T-helper 9 cell (primary cell): ENCODE measurements around the gene SCN8A.

Source experiments
- DNase-seq: peaks from one replicate; pipeline ENCODE4 v3.0.0-alpha.2; 2020

SCN8A gene

DNA sequence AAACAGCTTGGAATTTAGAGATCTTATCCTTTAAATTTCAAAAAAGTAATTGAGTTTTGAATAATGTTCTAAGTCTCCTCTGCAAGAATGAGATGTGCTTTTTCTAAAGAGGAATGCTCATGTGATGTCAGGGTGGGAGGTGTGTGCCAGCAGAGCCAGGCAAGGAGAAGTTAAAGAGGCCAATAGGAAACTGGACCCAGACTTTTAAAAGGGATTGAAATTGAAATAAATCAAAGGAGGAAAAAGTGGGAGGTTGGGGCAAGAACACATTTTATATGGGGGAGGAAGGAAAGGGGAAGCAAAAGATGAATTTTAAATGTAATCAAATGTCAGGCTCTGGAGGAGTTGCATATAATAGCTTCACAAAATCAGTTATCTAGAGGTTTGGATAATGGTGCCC lies 131.4 kb downstream of the SCN8A start:
- DNase-seq, result no peak

DNA sequence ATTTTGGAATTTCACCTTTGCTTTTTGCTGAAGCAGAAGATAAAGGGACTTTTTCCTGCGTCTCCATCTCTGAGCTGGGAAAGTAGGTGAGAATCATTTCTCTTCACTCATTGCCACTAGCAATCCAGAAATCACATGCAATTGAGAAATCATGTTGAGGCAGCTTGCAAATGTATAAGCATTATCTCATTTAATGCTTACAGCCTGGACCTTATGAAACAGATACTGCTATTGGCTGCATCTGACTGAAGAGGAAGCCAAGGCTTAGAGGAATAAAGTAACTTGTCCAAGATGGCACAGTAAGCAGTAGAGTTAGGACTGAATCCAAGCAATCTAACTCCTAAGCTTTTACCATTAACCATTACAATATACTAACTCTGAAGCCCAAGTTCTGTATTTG lies 135.1 kb downstream of the SCN8A start:
- no peak for DNase-seq

DNA sequence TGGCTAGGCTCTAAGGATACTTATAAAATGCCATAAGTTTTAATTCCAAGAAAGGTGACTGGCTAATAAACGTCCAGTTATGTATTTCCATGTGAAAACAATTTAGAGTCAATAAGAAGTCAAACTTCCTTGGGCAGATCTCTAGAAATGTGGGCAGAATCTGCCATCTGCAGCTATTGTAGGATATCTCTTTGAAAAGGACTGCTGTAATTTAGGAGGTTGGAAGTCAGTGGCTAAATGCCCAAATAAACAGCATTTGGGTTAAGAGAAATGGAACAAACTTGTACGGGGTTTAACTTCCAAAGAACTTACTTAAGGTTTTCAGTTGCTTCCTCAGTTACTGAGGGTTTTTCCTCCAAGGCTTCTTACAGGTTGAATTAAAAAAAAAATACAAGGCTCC lies 135.9 kb downstream of the SCN8A start:
- DNase-seq, result no peak

DNA sequence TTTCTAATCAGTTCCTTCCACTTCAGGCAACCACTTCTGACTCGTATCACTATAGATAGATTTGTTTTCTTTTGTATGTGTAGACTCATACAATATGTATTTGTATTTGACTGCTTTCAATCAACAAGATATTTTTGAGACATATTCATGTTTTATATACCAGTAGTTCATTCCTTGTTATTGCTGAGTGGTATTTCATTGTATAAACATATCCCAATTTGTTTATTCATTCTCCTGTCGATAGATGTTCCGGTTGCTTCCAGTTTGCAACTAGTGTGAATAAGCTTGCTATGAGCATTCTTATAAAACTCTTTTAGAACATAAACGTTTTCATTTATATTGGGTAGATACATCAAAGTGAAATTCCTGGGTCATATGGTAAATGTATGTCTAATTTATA lies 138.3 kb downstream of the SCN8A start:
- no peak for DNase-seq

DNA sequence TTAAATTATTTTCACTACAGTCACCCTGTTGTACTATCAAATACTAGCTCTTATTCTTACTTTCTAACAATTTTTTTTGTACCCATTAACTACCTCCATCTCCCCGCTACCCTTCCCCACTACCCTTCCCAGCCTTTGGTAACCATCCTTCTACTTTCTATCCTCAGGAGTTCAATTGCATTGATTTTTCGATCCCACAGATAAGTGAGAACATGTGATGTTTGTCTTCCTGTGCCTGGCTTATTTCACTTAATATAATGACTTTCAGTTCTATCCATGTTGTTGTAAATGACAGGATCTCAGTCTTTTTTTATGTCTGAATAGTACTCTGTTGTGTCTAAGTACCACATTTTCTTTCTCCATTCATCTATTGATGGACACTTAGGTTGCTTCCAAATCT lies 139.7 kb downstream of the SCN8A start:
- DNase-seq, result no peak

DNA sequence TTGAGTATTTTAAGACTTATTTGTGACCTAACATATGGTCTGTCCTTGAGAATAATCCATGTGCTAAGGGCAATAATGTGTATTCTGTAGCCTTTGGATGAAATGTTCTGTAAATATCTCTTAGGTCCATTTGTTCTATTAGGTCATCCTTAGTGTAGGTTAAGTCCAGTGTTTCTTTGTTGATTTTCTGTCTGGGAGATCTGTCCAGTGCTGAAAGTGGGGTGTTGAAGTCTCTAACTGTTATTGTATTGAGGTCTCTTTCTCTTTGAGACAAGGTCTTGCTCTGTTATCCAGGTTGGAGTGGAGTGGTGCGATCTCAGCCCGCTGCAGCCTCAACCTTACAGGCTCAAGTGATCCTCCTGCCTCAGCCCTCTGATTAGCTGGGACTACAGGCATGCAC lies 149.5 kb downstream of the SCN8A start:
- no peak for DNase-seq

DNA sequence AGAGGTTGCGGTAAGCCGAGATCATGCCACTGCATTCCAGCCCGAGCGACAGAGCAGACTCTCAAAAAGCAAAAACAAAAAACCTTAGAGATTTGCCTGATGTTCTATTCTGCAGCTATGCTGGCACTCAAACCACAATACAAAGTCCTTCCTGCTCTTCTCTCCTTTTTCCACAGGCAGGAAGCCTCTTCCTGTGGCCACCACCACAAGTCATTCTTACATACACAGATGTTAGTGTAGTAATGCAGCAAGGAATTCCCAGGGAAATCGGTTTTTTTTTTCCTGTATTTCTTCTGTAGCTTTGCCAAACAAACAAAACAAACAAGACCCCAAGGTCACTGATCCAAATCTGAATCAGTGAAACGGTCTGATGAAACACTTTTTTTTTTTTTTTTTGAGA lies 153.2 kb downstream of the SCN8A start:
- DNase-seq, result no peak

DNA sequence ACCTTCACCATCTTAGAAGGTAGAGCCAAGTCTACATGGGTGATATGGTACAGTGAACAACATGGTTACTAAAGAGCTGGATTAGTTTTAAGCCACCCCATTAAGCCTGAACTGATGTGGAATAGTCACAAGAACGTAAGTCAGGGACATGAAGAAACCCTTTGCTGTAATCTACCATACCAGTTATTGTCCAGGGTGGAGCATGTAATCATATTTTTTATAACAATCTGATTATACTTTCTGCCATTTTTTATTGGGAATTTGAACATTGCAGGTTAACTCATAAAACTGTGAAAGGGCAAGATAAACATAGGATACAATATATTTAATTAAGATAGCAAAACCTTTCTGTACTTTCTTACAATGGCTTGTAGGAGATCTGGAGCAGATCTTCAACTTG lies 153.9 kb downstream of the SCN8A start:
- DNase-seq, result no peak

DNA sequence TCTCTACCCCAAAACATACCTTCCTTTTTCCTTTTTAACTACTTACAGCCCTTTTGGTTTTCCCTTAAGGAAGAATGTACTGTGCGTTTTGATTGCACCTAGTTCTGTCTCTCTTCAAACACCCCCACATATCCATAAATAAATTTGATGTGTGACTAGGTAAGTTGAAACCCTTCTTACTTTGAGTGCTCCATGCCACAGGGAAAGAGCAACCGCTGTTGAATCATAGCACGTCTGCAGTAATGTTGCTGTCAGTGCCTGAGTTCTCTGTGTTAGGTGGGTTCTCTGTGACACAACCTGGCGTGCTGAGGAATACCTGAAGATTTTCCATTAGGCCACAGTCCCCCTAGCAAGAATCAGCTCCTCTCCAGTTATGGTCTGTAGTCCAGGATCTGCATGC lies 155.4 kb downstream of the SCN8A start:
- DNase-seq, result no peak

DNA sequence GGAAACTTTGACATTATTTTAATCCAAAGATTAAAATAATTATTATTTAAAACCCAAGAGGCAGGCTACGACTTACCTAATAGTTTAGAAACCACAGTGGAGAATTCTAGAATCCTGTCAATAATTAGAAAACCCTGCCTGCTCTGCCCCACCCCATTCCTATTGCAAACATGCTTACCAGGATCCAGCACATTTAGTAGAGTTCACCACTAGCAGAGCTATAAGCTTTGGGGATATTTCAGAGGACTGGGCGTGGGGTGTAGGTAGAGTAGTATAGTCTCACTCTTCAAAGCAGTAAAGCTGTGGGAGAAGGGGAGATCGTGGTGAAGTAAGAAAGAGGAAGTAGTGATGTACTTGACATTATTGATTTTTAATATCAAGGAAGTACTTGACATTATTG lies 157.2 kb downstream of the SCN8A start:
- DNase-seq, result no peak

DNA sequence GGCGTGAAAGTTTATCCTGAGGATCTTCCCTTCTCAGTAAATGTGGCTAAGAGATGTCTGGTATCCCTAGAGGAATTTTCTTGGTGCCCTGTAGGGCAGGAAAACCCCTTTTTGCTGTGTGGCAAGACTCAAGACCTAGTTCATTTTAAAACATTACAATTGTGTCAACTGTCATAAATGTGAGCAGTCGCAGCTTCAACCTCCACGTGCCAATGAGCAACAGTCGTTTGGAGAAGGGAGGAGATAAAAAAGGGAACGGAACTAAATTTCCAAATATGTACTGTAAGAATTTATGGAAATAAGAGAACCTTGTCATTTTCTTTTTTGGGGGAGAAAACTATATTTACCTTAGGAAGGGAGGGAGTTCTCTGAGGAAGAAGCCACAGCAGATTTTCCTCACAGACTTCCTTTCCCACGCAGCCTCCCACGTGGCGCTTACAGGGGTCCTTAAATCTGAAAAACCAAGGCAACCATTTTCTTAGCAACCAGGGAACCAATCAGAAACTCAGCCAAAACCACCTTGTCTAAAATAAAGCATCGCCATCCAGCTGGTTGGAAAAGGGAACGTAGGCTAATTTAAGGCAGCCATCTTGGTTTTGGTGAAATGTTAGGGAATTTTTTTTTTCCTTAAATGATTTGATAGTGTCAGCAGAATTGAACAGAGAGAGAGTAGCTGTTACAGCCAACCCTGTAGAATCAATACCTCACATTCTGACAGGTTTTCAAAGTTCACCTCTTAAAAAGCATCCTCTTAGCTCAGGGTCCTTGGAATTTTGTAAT lies 158.4 kb downstream of the SCN8A start:
- DNase-seq, result no peak

DNA sequence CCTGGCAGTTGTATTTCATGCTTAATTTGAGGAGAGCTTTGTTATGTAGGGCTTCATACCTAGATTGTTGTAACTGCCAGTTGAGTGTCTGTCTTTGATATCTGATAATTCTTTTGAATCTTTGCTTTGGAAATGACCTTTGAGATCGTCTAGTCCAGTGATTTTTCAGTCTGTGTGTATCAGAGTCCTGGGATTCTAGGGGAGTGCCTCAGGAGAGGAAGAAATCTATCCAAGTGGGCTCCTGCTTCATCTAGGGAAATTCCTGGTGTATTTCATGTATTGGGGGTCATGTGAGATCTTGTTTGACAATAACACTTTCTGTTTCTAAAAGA lies 158.9 kb downstream of the SCN8A start:
- DNase-seq, result no peak

DNA sequence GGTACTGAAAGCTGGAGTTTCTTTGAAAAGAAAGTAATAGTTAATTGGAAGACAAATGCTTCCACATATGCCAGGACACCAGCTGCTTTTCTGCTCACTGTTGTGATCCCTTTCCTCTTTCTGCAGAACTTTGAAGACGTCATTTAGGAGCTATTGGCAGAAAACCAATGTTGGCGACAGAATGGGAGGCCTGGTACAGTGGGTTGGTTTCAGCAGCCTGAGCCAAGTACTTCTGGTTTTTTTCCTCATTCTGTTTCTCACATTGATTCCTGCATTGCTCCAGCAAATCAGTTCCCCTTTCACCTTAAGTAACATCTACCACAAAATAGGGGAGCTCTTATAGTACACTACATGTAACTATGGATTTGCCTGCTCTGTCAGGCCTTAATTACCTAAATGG lies 160.6 kb downstream of the SCN8A start:
- no peak for DNase-seq

DNA sequence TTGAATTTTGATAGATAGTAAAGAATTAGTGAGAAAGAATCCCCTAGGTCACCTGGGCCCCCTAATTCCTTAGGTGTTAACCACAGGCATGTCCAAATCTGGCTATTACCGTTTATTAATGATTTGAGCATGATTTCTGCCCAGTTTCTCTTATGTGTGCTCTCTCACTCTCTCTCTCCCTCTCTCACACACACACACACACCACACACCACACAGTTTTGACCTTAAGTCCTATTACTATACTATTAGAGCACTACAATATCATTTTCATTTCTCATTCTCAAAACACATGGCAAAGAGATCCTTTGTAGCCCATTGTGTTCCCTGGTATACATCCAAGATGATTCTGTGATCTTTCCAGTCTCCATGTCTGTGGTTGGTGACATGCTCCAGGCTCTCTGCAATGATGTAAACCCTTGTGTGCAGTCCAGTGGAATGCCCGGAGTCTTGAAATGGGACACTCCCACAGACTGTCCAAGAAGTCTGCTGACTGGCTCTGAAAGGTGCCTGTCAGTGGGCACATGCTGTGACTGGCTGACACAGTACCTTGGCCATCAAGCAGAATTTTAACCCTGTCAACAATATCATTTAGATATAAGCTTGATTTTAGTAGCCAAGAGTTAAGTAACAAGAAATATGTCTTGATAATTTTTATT lies 161.3 kb downstream of the SCN8A start:
- DNase-seq, result no peak

DNA sequence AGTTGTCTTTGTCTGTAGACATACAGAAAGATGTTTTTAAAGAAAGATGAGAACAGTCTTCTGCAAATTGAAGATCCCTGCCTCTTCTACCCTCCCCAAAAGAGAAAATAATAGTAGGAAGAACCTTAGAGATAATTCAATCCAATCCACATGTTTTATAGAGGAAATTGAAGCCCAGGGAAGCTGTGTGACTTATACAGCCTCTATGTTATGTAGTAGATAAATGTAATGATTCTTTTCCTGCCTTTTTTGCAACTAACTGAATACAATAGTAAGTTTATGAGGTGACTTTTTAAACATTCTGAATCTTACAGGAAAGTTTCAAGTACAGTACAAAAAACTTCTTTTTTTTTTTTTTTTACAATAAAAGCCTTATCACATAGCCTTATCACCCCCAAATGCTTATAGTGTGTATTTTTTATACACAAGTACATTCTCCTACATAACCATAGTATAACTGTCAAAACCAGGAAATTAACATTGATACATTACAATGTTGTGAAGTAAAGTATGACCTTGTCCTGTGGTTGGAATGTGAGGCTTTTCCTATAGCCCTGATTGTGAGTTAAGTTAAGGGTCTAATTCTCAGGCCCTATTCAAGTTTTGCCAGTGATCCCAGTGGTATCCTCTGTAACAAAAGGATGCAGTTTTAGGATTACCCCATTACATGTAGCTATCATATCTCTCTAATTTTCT lies 163.1 kb downstream of the SCN8A start:
- no peak for DNase-seq

DNA sequence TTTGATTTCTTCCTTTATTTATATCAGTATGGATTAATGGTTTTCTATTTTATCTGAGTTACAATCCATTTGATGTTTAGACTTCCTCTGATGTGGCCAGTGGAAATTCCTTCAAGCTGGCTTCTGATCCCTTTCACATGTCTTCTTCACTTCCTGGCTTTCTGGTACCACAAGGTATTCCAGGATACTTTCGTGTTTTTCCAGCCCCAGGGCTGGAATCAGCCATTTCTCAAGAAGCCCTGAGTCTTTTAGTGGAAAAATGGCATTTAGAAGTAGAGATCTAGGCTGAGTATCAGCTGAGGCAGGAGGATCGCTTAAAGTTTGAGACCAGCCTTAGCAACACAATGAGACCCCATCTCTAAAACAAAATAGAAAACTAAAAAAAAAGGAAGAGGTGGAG lies 164.2 kb downstream of the SCN8A start:
- DNase-seq, result no peak

DNA sequence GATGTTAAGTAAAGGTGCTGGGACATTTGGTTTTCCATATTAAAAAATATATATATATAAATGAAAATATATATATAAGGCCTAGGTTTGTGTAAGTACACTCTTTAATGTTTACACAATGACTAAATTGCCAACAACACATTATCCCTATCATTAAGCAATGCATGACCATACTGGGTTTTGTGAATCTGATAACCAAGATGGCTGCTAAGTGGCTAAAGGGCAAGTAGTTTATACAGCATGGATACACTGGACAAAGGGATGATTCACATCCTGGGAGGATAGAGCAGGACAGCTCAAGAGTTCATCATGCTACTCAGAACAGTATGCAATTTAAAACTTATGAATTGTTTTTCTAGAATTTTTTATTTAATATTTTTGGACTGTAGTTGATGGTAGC lies 168.1 kb downstream of the SCN8A start:
- DNase-seq, result no peak

DNA sequence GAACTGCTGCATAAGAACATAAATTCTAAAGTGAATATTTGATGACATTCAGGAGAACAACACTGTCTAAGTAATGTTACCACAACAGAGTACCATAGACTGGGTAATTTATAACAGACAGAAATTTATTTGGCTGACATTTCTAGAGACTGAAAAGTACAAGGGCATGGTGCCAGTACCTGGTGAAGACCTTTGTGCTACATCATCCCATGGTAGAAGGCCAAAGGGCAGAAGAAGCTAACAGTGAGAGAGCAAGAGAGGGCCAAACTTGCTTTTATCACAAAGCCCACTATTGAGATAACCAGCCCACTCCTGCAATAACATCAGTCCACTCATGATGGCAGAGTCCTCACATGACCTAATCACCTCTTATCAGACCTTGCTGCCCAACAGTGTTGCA lies 168.7 kb downstream of the SCN8A start:
- DNase-seq, result no peak

DNA sequence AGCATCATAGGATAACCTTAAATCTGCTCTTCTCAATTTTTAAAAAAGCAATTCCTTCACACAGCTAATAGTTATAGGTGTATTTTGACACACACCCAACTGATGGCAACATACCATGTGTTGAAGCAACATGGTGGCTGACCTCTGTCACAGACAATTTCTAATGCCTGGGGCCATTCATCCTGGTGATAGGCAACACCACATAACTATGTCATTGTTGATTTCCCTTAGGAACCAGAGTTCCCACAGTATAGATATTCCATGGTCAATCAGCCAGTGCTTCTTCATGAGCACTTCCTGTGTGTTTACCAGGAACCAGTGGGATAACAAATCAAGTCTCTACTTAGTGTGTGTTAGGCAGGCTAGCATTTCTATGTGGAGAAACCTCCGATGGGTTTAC lies 169.2 kb downstream of the SCN8A start:
- no peak for DNase-seq

DNA sequence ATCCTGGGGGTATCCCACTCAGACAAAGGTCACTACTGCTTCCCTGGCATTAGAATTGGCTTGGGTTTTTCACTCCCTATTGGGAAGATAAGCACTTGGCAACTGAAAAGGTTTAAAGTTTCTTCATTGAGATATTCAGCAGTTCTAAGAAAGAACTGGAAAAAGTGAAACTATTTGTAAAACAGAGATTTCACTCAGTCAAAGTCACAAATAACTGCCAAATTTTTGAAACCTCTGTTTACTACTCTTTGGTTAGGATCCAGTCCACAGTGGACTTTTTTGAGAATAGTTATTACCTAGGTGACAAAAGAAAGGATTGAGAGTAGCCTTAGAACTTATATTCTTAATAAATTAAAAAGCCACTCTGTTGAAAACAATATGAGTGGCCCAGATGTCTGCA lies 172.7 kb downstream of the SCN8A start:
- no peak for DNase-seq

DNA sequence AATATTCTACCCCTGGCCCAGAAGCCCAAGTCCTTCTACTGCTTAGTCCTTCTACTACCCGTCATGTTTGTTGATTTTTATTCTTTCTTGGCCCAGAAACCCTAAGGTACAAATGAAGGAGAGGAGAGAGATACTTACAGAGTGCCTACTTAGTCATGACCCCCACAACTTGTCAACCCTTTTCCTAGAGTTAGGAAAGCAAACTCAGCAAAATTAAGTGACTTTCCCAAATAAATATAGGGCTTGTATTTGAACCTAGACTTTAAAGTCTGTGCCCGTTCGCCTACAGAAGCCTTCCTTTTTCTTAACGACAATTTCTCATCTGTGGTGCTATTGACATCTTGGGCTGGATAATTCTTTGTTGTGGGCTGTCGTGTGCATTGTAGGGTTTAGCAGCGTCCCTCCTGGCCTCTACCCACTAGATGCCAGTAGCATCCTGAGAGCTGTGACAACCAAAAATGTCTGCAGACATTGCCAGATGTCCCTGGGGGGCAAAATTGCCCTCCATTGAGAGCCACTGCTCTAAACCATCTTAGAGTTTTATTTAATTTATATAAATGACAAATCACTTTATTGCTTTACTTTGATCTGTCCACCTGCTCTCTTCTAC lies 175.1 kb downstream of the SCN8A start:
- DNase-seq, result no peak

DNA sequence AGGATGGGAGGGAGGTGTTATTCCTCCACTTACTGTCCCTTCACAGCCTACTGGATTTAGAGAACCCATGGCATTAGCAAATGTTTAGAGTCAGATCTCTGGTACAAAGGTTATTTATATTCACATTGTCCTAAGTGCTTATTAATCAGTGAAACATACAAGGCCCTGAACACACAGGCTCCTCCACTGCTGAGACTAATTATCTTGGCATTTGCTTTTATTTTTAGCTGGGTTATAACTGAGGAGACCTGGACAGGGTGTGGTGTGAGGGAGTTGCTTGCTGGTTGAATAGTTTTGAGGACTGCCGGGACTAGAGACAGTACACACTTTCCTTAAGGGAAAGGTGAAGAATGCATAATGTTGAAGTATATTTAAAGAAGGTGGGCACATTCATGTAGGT lies 180.0 kb downstream of the SCN8A start:
- DNase-seq, result no peak

DNA sequence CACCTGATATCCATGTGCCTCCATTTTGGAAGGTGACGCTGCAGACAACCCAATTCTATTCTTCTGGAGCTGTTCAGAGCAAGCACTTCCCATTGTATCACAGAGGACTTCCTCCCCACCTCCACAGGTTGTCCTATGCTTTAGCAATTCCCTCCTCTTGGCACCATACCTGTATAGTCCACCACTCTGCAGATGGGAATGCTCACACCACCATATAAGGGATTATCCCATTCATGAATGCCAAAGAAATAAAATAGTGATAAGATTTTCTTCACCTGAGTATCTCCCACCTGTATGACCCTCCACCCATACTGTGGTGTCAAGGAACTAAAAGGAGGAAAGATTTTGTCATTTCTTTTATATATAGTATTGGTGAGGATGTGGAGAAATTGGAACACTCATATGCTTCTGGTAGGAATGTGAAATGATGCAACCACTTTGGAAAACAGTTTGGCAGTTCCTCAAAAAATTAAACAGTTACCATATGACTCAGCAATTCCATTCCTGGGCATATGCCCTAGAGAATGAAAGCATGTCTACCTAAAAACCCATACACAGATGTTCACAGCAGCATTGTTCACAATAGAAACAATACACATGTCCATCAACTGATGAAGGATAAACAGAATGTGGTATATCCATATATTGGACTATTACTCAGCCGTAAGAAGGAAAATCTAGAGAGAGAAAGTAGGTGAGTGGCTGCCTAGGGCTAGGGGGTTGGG lies 182.3 kb downstream of the SCN8A start:
- no peak for DNase-seq
